ENCODE data around the gene OGA.
"Not testable (repeated sequence)": the region's sequence is repeated elsewhere in the genome, so short reads cannot be mapped to it uniquely, and the experiment has no call there.

The OGA gene

DNA sequence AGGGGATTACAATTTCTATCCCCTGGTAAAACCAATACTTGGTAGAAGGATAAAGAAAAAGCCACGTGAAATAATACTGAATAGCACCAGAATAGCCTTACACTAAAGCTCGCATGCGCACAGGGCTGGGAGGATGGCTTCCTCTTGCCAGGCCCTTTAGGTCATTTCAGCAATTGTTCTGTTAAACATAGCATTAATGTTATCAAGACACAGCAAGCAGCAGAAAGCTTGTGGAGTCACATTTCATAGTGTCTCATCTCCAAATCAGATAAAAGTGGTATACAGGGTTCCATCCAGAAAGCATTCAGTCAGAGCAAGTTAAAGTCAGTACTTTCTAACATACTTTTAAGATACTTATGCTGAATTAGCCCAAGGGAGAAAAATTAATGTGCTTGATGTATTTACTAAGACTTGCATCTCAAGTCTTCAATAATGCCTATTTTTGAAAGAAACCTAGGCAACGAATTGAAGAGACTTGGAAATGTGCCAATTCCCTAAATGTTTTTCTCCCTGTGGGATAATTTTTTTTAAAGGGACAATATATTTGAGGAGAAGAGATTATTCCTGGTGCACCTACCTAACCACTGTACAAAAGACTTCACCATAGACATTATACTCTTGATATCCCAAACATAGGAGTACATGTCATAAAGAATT, 20.7 kb downstream of the OGA start:
- no peak for DNase-seq (ENCODE audit: low read depth)

- no peak for DNase-seq (ENCODE audit: low read depth)
These were observed 24.7 kb downstream of the OGA start for GRCh38 chr10:101793526-101793925.

- DNase-seq (ENCODE audit: low read depth): no peak
These were observed 28.6 kb downstream of the OGA start for GRCh38 chr10:101789686-101790085.

- not testable (repeated sequence) for DNase-seq (ENCODE audit: low read depth)
These were observed 29.0 kb downstream of the OGA start for GRCh38 chr10:101789231-101789630.

GRCh38 chr10:101785801-101786200, 32.4 kb downstream of the OGA start:
- DNase-seq (ENCODE audit: low read depth): no peak

- DNase-seq (ENCODE audit: low read depth): no peak
These were observed 33.7 kb downstream of the OGA start for GRCh38 chr10:101784558-101784957.

- no peak for DNase-seq (ENCODE audit: low read depth)
These were observed 34.5 kb downstream of the OGA start for GRCh38 chr10:101783736-101784118.

GRCh38 chr10:101782811-101783735, 35.2 kb downstream of the OGA start, which contains the start of gene NPM3:
Gene NPM3, minus strand, starts transcription at chr10:101783446. Its CDS starts 56 bp downstream, at chr10:101783390.
- DNase-seq (ENCODE audit: low read depth): peak; percentile 71

DNA sequence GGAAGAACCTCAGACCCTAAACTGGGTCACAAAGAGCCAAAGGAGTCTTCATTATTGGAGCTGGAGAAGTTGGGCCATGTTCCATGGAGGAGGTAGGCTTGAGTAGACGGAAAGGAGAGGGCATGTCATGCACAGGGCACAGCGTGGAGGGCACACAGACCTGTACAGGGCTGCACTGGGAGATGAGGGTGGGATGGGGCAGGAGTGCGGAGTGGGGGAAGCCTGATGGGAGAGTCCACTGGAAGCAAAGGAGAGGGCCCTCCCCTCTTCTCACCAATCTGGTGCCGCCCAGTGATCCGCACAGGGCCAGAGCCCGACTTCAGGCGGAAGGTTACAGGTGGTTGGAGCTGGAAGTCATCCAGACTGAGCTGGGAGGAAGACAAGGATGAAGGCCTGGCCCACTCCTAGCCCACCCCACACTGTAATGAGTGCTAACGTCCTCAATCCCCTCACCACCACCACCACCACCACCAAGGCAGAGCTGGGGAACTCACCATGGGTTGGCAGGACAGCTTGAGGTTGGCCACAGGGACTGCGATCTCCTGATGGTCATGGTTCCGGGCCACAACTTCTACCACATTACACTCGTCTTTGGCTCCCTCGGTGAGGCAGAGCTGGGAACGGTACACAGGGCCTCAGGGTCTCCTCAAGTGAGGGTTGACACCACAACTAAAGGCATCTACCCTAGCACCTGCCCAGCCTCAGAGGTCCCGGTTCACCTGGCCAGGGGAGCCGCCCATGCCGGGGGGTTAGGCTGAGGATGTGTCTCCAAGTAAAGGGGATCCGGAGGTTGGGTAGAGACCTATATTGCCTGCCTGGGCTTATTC, 36.0 kb downstream of the OGA start:
- DNase-seq (ENCODE audit: low read depth): no peak

GRCh38 chr10:101781655-101781983, 36.6 kb downstream of the OGA start:
- DNase-seq (ENCODE audit: low read depth): no peak

DNA sequence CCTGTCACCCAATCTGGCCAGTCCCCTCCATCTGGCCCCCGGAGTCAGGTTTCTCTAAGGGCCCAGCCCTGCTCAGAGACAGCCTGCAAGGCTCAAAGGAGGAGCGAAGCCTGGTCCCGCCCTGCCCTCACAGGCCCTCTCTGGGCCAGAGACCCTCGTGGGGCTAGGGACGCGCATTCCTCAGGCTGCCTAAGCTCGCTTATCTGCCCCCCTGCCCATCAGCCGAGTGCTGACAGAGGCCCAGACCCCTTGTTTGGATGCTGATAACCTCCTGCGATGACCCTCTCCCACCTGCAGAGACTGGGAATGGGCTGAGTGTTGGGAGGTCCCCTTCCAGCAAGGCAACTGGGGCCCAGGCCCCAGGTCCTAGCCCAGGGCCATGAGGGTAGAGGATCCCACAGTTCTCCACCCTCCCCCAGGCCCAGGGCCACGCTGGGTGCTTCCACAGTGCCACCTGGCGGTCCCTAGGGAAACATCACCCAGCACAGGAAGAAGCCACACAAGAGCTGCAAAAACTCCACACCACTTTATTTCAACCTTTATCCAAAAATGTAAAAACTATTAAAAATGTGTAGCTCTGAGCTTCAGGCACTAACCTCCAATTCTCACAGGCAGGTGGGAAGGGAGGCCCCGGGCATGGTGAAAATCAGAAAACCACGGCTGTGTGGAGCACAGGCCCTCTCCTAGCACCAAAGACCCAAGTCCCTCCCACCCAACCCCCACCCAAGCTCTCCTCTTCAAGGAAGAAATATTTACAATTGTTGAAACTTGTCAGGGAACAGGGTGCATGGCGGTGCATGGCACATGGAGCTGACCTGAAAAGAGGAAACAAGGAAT, 37.2 kb downstream of the OGA start:
- peak; percentile 38 for DNase-seq (ENCODE audit: low read depth)

- no peak for DNase-seq (ENCODE audit: low read depth)
These were observed 37.9 kb downstream of the OGA start for GRCh38 chr10:101780187-101780817.

GRCh38 chr10:101779544-101780186, 38.6 kb downstream of the OGA start:
- DNase-seq (ENCODE audit: low read depth): peak; percentile 38

- DNase-seq (ENCODE audit: low read depth): no peak
These were observed 39.3 kb downstream of the OGA start for GRCh38 chr10:101778781-101779543.

DNA sequence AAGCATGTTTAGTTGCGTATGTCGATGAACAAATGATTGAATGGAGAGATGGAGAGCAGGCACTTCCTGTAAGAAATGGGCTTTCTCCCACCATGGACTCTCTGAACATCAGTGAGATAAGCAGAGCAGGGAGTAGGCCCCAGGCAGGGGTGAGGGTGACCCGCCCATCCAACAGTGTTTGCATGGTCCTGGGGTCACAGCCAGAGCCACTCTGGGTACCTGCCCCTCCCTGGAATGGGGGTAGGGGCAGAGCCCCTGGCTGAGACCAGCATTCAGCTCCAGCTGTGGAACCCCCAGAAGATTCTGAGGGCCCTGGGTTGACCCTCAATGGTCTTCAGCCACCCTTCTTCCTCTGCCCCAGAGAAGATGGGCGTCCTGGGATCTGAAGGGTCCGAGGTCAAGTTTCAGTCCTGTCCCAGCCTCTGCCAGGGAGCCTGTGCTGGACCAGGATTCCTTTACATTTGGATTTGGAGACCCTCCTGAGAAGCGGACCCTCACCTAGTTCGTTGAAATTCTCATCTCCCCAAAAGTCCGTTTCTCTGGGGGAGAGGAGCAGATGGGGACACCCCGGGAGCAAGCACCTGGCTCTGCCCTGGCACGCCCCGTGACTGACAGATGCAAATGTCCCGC, 40.0 kb downstream of the OGA start:
- DNase-seq (ENCODE audit: low read depth): no peak

DNA sequence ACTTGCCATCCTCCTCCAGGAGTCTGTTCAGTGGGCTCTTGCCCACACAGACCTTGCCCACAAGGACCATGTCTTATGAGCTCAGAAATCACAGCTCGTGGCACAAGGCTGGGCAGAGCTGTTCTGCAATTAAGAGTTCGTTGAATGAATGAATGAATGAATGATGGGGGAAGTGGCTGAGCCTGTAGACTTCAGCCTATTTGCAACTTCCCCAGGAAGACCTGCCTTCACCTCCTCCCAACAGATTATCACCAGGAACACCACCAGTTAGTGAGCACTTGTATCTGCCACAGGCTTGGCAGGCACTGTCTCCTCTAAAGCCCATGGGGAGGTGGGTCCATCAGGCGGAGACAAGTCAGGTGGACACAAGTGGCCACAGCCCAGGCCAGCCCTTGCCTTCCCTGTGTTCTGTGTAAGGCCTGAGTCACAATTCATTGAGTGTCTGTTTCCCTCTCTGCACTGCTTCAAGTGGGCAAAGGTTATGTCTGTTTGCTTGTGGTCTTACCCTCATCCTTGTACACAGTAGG, 40.6 kb downstream of the OGA start:
- no peak for DNase-seq (ENCODE audit: low read depth)

DNA sequence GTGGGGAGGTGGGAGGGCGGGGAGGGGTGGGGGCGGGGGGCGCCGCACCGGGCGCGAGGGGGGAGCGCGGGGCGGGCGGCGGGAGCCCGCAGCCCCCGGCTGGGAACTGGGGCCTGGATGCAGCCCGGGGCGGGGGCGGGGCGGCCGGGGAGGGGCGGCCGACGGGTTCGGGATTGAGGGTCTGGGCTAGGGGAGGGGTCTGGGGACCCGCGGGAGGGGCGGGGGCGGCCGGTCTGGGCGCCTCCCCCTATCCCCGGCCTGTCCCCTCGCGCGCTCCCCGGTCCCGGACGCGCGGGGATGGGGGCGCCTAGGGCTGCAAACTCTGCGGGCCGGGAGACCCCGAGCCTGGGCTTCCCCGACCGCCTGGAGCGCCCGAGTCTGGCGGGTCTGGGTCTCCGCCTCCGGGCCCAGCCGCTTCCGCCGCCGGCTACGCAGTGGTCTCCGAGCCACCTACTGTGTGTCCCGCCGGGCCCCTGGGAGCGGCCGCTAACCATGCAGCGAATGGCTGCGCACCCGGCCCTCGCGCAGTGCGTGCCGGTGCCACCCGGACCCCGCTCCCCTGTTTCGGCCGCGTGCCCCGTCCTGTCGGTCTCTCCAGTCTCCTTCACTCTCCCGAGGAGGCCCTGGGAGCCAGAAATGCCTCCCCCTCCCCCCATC, 42.0 kb downstream of the OGA start:
- no peak for DNase-seq (ENCODE audit: low read depth)
